Endometrial microvascular endothelial cells (primary cell): ENCODE measurements around the gene LHFPL4. TPM values are rescaled to one million over a fixed set of nuclear protein-coding genes. Genes with fewer than 3 reads are reported as not detected.

ENCODE experiments used
- in situ Hi-C: cut with HindIII; loops from 2 replicates; pipeline ENCODE4 v1.10.0; 2017; ENCODE audit warnings: low sequenced_read_pairs, low pct_unique_long_range_greater_than_20kb; ENCODE audit errors: inconsistent ontology term
- total RNA-seq: library from RNA; depleted of rRNA; stranded (reverse); fragments of >200 nt; gene quantifications from one replicate; pipeline ENCODE4 v1.2.3, GENCODE V29; 2015; ENCODE audit errors: inconsistent ontology term

LHFPL4 gene
- total RNA-seq, 1 donor from 2014 or later: not detected

DNA sequence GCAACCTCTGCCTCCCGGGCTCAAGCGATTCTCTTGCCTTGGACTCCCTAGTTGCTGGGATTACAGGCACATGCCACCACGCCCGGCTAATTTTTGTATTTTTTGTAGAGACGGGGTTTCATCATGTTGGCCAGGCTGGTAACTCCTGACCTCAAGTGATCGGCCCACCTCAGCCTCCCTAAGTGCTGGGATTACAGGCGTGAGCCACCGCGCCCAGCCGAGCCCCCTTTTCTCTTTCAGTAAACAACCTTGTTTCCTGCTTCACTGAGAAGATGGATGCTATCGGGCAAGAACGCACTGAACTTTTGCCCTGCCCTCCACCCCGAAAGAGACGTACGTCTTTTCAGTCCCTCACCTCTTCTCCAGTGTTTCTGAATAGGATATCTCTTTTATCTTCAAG lies 59.6 kb downstream of the LHFPL4 start:
- in situ Hi-C loops: loop anchor here (25.0 kb wide), 1 partner anchor 193 kb away; no protein-coding TSS in a partner anchor

DNA sequence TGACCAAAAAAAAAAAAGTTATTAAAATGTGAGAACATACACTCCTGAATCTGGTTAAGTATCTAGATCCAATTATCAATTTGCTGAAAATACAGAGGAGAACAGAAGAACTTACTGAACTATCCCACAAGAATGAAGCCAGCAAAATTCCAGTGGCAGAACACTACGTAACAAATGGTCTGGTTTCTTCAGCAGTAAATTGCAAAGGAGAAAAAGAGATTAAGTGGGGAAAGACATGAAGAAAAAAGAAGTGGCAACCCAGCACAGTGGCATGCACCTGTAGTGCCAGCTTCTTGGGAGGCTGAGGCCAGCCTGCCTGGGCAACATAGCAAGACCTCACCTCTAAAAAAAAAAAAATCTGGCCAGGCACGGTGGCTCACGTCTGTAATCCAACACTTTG lies 62.1 kb downstream of the LHFPL4 start:
- in situ Hi-C loops: loop anchor here (25.0 kb wide), 1 partner anchor 196 kb away; no protein-coding TSS in a partner anchor

DNA sequence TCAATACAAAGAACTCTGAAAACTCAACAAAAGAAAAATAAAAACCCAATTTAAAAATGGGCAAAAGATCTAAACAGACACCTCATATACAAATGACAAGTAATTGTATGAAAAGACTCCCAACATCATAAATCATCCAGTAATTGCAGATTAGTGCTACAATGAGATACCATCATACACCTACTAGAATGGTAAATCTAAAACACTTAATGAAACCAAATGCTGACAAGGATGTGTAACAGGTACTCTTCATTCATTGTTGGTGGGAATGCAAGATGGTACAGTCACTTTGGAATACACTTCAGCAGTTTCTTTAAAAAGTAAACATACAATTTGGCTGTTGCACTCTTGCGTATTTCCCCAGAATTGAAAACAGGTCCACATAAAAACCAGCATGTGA lies 68.4 kb downstream of the LHFPL4 start:
- in situ Hi-C loops: loop anchor here (25.0 kb wide), 1 partner anchor 202 kb away; no protein-coding TSS in a partner anchor

DNA sequence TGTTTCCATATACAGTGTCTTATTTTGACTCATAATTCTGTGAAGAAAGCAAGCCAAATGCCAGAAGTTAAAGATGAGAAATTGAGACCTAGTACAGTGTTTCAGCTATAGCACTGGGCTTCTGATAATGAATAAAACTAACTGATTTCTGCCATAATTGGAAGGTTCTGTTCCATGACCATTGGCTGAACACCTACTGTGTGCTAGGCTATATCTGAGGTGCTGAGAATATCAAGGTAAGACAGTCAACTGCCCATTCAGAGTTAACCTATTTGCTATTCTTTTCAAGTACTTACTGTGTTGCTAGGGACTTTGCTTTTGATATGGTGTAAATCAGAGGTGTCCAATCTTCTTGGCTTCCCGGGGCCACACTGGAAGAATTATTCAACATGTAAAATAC lies 73.4 kb downstream of the LHFPL4 start:
- in situ Hi-C loops: loop anchor here (25.0 kb wide), 1 partner anchor 207 kb away; no protein-coding TSS in a partner anchor

DNA sequence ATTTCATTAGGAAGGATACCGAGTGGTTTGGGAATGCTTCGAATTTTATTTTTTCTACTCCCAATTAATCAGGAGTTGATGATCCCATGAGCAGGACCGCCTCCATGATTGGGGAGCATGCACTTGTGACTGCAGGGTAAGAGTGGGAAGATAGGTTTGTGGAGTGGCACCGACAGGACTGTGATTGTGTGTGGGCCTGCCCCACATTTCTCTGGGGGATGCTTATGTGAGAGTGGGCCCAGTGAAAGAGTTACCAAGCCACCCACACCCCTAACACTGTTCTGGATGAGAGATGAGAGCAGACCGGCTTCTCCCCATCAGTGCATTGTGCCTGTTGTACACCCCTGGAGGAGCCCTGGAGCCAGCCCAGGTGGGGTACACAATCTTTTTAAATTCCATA lies 76.7 kb downstream of the LHFPL4 start:
- in situ Hi-C loops: loop anchor here (25.0 kb wide), 1 partner anchor 210 kb away; no protein-coding TSS in a partner anchor

DNA sequence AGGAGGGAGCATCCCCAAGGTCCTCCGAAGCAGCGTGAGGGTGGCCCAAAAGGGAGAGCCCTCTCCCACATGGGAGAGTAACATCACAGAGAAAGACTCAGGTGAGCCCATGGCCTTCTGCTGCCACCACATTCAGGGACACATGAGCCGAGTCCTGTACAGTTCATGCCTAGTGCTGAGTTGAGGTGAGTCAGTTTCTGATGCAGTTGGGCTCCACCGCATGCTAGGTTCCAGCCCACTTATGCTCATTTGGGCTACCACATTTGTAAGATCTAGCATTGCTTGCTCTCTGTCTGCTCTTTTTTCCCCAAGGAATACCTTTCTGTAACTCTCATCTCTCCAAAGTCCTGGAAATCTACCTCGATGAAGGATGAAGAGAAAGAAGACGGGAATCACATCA lies 79.1 kb downstream of the LHFPL4 start:
- in situ Hi-C loops: no loop called here

DNA sequence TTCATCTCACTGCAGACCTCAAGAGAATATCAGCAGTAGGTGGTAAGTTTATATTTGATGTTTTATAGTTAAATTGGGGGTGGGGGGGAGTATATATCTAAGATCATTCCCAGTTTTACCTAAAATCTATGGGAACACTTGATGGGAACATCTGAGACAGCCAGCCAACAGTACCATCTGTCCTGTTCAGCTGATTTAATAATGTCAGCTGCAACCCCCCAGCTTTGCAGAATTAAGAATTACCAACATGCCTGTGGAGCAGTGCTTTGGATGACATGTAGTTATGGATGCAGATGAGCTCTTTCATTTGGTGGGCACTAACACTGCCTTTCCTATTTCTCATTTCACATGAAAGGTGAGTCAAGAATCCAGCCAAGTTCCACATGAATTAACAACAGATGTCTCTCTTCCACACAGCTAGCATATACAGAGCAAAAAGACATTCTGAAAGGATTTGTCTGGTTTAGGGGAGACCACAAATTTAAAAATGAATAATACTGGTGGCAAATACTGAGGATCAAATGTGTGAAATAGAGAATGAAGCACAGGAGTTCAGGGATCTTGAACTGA lies 80.0 kb downstream of the LHFPL4 start:
- in situ Hi-C loops: no loop called here

DNA sequence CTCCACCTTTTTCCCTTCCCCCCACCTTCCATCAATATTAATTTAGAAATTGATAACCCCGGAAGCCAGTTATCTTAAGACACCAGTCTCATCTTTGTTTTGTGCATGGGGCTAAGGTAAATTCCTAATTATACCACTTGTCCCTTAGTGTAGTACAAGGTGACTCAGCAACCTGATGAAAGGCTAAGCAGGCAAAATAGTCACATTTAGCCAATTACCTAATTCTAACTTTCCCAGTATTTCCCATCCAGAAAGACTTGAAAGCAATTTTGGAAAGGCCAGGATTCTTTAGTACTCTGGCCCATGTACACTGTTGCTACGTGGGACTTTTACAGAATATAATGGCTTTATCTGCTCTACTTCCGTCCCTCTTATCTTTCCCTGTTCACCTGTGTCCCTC lies 83.6 kb downstream of the LHFPL4 start:
- in situ Hi-C loops: no loop called here

DNA sequence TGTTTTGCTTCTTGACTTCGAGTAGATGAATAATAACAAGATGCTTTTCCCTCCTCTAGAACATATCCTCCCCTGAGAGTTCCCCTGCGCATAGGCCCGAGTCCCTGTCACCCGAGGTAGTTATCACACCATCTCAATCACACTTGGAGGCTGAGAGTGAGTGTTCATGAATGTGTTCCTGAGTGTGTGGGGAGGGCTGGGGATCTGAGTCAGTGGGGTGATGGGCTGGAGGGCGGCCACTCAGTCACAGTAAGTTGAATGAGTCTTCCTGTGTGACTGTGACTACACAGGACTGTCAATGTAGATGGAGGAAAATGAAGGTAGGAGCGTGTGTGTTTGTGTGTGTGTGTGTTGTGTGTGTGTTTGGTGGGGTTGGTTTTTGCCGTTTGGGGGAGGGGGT lies 85.2 kb downstream of the LHFPL4 start:
- in situ Hi-C loops: no loop called here

DNA sequence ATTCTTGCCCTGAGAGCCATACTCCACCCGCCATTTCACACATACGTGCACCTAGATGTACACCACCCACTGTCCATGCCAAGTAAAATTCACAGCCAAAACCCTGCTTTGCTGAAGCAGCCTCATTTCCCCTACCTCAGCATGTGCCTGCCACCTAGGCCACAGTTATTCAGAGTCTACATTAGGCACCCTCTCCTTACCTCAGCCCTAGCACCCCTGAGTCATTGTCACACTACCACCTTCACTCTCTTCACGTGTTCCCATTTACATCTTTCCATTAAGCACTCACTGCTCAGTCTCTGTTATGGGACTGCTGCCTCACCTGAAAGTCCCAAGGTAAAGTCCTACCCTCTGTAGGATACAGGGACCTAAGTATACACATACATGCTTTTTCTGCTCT lies 86.2 kb downstream of the LHFPL4 start:
- in situ Hi-C loops: no loop called here

DNA sequence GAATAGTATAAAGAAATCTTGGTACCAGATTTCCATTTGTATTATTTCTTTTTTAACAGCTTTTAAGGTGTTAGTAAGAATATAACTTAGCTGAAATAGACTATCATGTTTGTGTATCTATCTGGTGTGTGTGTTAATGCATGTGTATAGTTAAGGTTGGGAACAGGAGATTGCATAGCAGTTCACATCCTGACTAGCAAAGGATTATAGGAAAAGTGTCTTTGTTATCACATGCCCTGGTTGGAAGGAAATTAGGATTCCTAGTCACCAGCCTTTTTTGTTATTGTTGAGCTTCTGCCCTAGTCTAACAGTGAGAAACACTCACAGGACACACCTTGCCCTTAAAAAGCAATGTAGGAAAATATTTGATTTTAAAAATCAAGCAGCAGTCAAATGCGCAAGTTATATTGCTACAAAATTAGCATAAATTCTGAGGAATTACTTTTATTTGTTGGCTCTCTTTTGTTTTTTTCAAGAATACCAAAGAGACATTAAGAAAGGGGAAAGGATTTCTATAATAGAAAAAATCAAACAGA lies 98.0 kb downstream of the LHFPL4 start:
- in situ Hi-C loops: no loop called here

DNA sequence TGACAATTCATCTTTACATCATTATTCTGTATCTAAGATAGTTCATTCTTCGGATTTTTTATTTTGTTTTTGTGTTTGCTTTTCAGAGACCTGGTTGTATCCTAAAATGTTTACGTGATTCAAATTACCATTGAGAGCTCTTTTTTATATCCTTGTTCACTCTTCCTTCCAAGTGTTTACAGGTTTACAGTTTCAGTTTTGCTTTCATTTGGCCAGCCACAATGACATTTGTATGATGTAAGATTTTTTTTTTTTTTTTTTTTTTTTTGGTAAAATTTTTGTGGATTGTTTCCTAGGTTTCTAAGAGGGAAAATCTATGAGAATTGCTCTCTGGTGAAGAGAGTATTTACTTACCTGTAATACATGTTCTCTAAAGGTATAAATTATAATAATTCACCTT lies 101.2 kb downstream of the LHFPL4 start:
- in situ Hi-C loops: no loop called here

DNA sequence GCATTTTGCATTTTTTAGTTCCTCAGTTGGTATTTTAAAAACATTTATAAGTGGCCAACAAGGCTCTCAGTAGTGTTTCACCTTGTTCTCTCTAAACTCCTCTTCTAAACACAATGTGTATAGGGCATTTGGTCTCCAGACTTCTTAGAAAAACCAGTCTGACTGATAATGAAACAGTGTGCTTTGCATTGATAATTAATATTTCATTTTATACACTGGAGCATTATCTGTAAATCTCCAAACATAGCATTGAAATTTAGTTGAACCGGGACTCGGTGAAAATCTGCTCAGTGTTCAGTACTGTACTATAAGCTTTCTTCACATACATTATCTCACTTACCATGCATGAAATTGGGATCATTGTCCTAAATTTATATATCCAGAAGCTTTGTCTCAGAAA lies 102.6 kb downstream of the LHFPL4 start:
- in situ Hi-C loops: no loop called here

DNA sequence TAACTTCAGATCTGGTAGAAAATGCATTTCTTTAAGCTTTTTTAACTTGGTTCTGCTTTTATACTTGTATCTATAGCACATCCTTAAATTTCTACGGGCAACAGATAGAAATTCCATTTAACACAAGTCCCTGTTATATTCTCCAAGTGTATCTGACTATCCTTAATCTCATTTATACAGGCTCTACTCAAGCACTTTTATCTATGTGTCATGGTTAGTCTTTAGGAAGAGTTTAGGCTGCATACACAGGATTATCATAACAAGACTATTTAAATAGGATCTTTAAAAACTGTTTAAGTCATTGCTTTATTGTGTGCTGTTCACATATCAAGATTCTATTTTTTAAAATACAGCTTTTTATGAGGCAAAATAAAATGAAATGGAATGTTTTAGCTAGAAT lies 103.5 kb downstream of the LHFPL4 start:
- in situ Hi-C loops: no loop called here

DNA sequence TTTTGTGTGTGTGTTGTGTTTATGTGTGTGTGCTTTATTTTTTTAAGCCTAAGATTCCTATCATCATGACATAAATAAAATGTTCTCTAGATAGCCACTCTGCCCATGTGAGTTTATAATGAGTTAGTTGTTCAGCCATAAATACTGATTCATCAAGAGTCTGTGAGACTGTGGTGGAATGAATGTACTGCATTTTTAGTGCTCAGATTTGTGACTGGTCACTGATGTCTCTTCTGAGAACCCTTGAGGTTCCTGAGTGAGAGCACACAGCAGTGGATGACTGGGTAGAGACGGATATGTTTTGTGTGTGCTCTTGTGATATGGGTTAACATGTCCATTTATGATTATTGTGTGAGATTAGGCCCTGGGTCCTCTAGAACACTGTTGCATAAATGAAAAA lies 105.0 kb downstream of the LHFPL4 start:
- in situ Hi-C loops: no loop called here

Other genes starting within 250 kb of the LHFPL4 start
- gene THUMPD3, start 190.8 kb downstream of the LHFPL4 start, total RNA-seq: 32.5 TPM
- 47.5 TPM for gene SETD5, start 156.2 kb downstream of the LHFPL4 start, total RNA-seq
- gene MTMR14, start 95.7 kb upstream of the LHFPL4 start, total RNA-seq: 48.1 TPM
- gene CPNE9, start 150.0 kb upstream of the LHFPL4 start, total RNA-seq: not detected
- gene BRPF1, start 177.9 kb upstream of the LHFPL4 start, total RNA-seq: 16.2 TPM
- 18.7 TPM for gene OGG1, start 196.1 kb upstream of the LHFPL4 start, total RNA-seq
- 38.9 TPM for gene CAMK1, start 216.1 kb upstream of the LHFPL4 start, total RNA-seq
- gene TADA3, start 238.7 kb upstream of the LHFPL4 start, total RNA-seq: 83.3 TPM
- 375 TPM for gene ARPC4, start 239.3 kb upstream of the LHFPL4 start, total RNA-seq